Mesothelial cell of epicardium (in vitro differentiated cells): ENCODE data around the gene PAIP1. TPM values are rescaled to one million over a fixed set of nuclear protein-coding genes. Genes with fewer than 3 reads are reported as not detected.
"Not testable (repeated sequence)": the region's sequence is repeated elsewhere in the genome, so short reads cannot be mapped to it uniquely, and the experiment has no call there.

Source experiments
- DNase-seq, 2 experiments: peaks; one replicate each; pipeline ENCODE4 v3.0.0; 2021; ENCODE audit warnings: low spot score in 2 of 2; ENCODE audit not compliant: unreplicated experiment in 2 of 2
- H3K27ac Mint-ChIP-seq: 2 replicates; pipeline ENCODE4 v1.8.0; 2021; ENCODE audit warnings: mixed read lengths
- H3K27me3 Mint-ChIP-seq: 2 replicates; pipeline ENCODE4 v1.8.0; 2021; ENCODE audit warnings: low read depth, mixed read lengths
- H3K36me3 Mint-ChIP-seq: 2 replicates; pipeline ENCODE4 v1.8.0; 2021; ENCODE audit warnings: mixed read lengths
- H3K4me1 Mint-ChIP-seq: 2 replicates; pipeline ENCODE4 v1.8.0; 2021; ENCODE audit warnings: mixed read lengths
- H3K4me3 Mint-ChIP-seq: 2 replicates; pipeline ENCODE4 v1.8.0; 2021; ENCODE audit warnings: mild to moderate bottlenecking, moderate library complexity, mixed read lengths
- H3K9me3 Mint-ChIP-seq: 2 replicates; pipeline ENCODE4 v1.8.0; 2021; ENCODE audit warnings: mixed read lengths
- CTCF ChIP-seq: fragments of 200-600 bp; sonication (generic); IDR thresholded peaks from one replicate; pipeline ENCODE4 v1.5.0; 2021; ENCODE audit warnings: antibody characterized with exemption; ENCODE audit not compliant: unreplicated experiment
- total RNA-seq: library from RNA; stranded (reverse); gene quantifications from 3 replicates; pipeline ENCODE4 v1.2.1, GENCODE V29; 2021

The PAIP1 gene
- total RNA-seq, 1 donor from 2014 or later, result 97.9 TPM

GRCh38 chr5:43565043-43565442 lies 8.2 kb upstream of the PAIP1 start:
- H3K27ac Mint-ChIP-seq, result no peak overlapping the region
- no peaks in the 10 kb centered on the region for H3K27me3 Mint-ChIP-seq
- no peaks in the 10 kb centered on the region for H3K9me3 Mint-ChIP-seq
- H3K4me1 Mint-ChIP-seq, result peaks cover 18% of the 10 kb centered on the region
- no peak overlapping the region for H3K4me3 Mint-ChIP-seq
- no peak for DNase-seq
- TF ChIP-seq CTCF, result no peak
- H3K36me3 Mint-ChIP-seq, result no peaks in the 10 kb centered on the region

- Mint-ChIP-seq H3K36me3 (no peaks in the 10 kb centered on the region), H3K27me3 (no peaks in the 10 kb centered on the region), H3K4me1 (peaks cover 18% of the 10 kb centered on the region), H3K4me3 (no peak overlapping the region), H3K27ac (no peak overlapping the region), H3K9me3 (no peaks in the 10 kb centered on the region)
- no peak for TF ChIP-seq CTCF
- DNase-seq, result no peak
Observed at GRCh38 chr5:43564289-43564850, 7.5 kb upstream of the PAIP1 start.

- H3K9me3 Mint-ChIP-seq, result no peaks in the 10 kb centered on the region
- no peak for TF ChIP-seq CTCF
- DNase-seq, result no peak
- no peaks in the 10 kb centered on the region for H3K27me3 Mint-ChIP-seq
- peaks cover 18% of the 10 kb centered on the region for H3K4me1 Mint-ChIP-seq
- no peak overlapping the region for H3K27ac Mint-ChIP-seq
- H3K36me3 Mint-ChIP-seq, result no peaks in the 10 kb centered on the region
- H3K4me3 Mint-ChIP-seq, result no peak overlapping the region
Observed at GRCh38 chr5:43563321-43563720, 6.4 kb upstream of the PAIP1 start.

- Mint-ChIP-seq H3K27ac (no peak overlapping the region), H3K4me1 (peaks cover 18% of the 10 kb centered on the region), H3K27me3 (no peaks in the 10 kb centered on the region), H3K36me3 (no peaks in the 10 kb centered on the region), H3K4me3 (no peak overlapping the region), H3K9me3 (no peaks in the 10 kb centered on the region)
- TF ChIP-seq CTCF, result no peak
- DNase-seq, result no peak
Observed at GRCh38 chr5:43561356-43561755, 4.5 kb upstream of the PAIP1 start.

- Mint-ChIP-seq H3K4me3 (no peak overlapping the region), H3K4me1 (peaks cover 23% of the 10 kb centered on the region), H3K27ac (no peak overlapping the region), H3K36me3 (no peaks in the 10 kb centered on the region), H3K9me3 (no peaks in the 10 kb centered on the region), H3K27me3 (no peaks in the 10 kb centered on the region)
- no peak for TF ChIP-seq CTCF
- DNase-seq, result no peak
Observed at GRCh38 chr5:43560128-43560527, 3.3 kb upstream of the PAIP1 start.

- H3K27me3 Mint-ChIP-seq, H3K9me3 Mint-ChIP-seq, H3K27ac Mint-ChIP-seq, H3K36me3 Mint-ChIP-seq, DNase-seq, H3K4me1 Mint-ChIP-seq: not testable (repeated sequence)
- peak overlapping the region; percentile 80 for H3K4me3 Mint-ChIP-seq
Observed at GRCh38 chr5:43556607-43556856, 345 bp downstream of the PAIP1 start.
